H1 (cell line): Measurements from ENCODE around the gene TMPO.

ENCODE experiments used
- CTBP2 ChIP-seq: IDR thresholded peaks from 2 replicates; pipeline ENCODE4 v1.7.0; 2011; ENCODE audit warnings: borderline replicate concordance, mild to moderate bottlenecking, moderate library complexity, mixed read lengths, low read length; ENCODE audit not compliant: insufficient read depth, insufficient read length
- CTCF ChIP-seq, 3 experiments: IDR thresholded peaks; 1 replicate in 2 of 3; 2 replicates in 1 of 3; pipeline versions ENCODE4 v1.5.1 to v1.6.1; 2011; ENCODE audit warnings: low read length in 3 of 3, mild to moderate bottlenecking in 3 of 3, inconsistent platforms in 2 of 3, low read depth in 1 of 3, moderate library complexity in 1 of 3; ENCODE audit not compliant: insufficient read depth in 1 of 3; ENCODE audit errors: control extremely low read depth in 1 of 3
- GABPA ChIP-seq: IDR thresholded peaks from 2 replicates; pipeline ENCODE4 v1.6.1; 2011; ENCODE audit warnings: mild to moderate bottlenecking, low read length, moderate library complexity, borderline replicate concordance; ENCODE audit not compliant: insufficient read depth
- JUND ChIP-seq: IDR thresholded peaks from 2 replicates; pipeline ENCODE4 v1.6.1; 2011; ENCODE audit warnings: mild to moderate bottlenecking, improper control_type of control experiment, low read length
- POLR2A ChIP-seq, 2 experiments: IDR thresholded peaks; 1 replicate in 1 of 2; 2 replicates in 1 of 2; pipeline ENCODE4 v1.6.1; 2011; ENCODE audit warnings: low read depth in 2 of 2, low read length in 2 of 2, mild to moderate bottlenecking in 2 of 2; ENCODE audit errors: control extremely low read depth in 1 of 2
- POLR2AphosphoS5 ChIP-seq: IDR thresholded peaks from 2 replicates; pipeline ENCODE4 v1.6.1; 2011; ENCODE audit warnings: low read depth, low read length

GRCh38 chr12:98594050-98594835 lies 78.9 kb downstream of the TMPO start:
- no peak for TF ChIP-seq CTBP2
- TF ChIP-seq CTCF (IDR thresholded peaks at IDR 0.05; ENCODE audit: control extremely low read depth in 1 of 3, insufficient read depth in 1 of 3, low read depth in 1 of 3, low read length in 3 of 3) = no peak
- no peak for TF ChIP-seq JUND
- peak; percentile 26; the same call in 1 of the 2 replicates for TF ChIP-seq POLR2AphosphoS5
- no peak for TF ChIP-seq GABPA
- TF ChIP-seq POLR2A (IDR thresholded peaks at IDR 0.05; ENCODE audit: control extremely low read depth in 1 of 2, low read depth in 2 of 2, low read length in 2 of 2) = peak in 1 of 2 experiments; percentile 6; a peak in 1 of 3 replicates
